Measurements from ENCODE around the gene MGA.

Gene MGA

GRCh38 chr15:41810651-41811431, 150.6 kb downstream of the MGA start:
- DNase-seq = no peak

- DNase-seq = peak; percentile 68
Observed at GRCh38 chr15:41811432-41812195, 151.4 kb downstream of the MGA start.

GRCh38 chr15:41812820-41813375, 152.7 kb downstream of the MGA start:
- DNase-seq = no peak

GRCh38 chr15:41813426-41813825, 153.2 kb downstream of the MGA start:
- DNase-seq = no peak

GRCh38 chr15:41814534-41814933, 154.3 kb downstream of the MGA start:
- DNase-seq = no peak

GRCh38 chr15:41816788-41817187, 156.6 kb downstream of the MGA start:
- DNase-seq = no peak

- no peak for DNase-seq
Observed at GRCh38 chr15:41817327-41817726, 157.1 kb downstream of the MGA start.

GRCh38 chr15:41817781-41818180, 157.6 kb downstream of the MGA start:
- no peak for DNase-seq

GRCh38 chr15:41819455-41820050, 159.3 kb downstream of the MGA start:
- DNase-seq = no peak

GRCh38 chr15:41820791-41821423, 160.7 kb downstream of the MGA start:
- DNase-seq = no peak

GRCh38 chr15:41821831-41822230, 161.6 kb downstream of the MGA start:
- DNase-seq = no peak

GRCh38 chr15:41822471-41822870, 162.3 kb downstream of the MGA start:
- no peak for DNase-seq

All from stimulated activated CD4-positive, alpha-beta T cell treated with anti-CD3 and anti-CD28 coated beads, Interleukin-1b, Interleukin-23, amount 100 ng/mL, for 48 hours (primary cell).